Fibroblast of skin of scalp (primary cell): ENCODE measurements around the gene CYP46A1.

ENCODE experiments used
- DNase-seq: peaks from one replicate; pipeline ENCODE4 v3.0.0-alpha.2; 2013

Gene CYP46A1

DNA sequence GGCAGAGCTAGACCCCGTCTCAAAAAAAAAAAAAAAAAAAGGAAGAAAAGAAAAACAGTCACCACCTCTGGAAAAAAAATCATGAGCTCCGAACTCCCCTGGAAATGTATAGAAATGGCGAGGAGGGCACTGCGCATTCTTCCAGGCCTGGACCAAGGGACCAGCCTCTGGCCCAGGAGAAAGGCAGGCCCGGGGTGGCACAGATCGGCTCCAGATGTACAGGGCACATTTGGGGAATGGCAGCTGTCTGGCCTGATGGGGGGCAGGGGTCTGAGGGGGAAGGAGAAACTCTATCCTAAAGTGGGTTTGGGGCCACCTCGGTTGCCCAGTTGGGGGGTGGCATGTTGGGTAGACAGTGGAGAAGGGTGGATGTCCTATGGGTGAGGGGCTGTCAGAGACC lies 63.1 kb downstream of the CYP46A1 start:
- no peak for DNase-seq

DNA sequence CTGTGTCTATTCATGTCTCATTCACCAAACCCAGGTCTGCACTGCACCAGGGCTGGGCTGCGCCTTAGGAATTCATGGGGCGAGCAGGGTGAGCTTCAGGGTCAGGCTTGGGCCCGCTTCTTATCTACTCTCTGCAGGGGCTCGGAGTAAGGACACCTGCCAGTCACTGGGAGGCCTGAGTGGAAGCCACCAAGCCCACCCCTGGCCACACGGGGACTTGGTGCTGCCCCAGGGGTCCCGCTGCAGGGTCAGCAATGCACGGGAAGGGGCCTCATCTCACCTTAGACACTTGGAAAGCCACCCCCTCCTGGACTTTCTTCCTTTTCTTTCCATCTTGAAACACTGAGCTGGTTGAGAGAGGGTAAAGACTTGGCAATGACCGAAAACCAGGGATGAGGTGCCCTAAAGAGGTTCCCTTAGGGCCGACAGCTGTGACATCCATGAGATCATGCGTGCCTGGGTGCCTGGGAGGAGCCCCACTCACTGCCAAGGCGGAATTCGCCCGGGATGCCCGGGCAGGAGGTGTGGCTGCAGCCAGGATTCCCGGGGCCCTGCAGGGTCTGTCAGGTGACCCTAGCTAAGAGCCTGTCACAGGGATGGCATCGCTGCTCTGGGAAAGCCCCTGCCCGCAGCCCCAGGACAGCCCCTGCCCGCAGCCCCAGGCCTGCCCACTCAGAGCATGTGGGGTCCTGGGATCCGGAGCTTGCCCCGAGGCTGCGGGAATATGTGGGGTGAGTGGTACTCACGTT lies 63.7 kb downstream of the CYP46A1 start:
- DNase-seq = no peak

DNA sequence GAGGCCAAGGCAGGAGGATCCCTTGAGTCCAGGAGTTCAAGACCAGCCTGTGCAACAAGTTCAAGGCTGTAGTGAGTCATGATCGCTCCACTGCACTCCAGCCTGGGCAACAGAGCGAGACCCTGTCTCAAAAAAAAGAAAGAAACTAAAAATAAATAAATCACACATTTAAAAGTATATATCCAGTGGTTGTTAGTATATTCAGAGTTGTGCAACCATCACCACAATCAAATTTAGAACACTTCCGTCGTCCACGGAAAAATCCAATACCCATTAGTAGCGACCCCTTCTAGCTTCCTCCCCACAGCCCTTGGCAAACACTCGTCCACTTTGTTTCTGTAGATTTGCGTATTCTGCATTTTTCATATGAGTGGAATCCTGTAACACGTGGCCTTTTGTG lies 64.4 kb downstream of the CYP46A1 start:
- no peak for DNase-seq

DNA sequence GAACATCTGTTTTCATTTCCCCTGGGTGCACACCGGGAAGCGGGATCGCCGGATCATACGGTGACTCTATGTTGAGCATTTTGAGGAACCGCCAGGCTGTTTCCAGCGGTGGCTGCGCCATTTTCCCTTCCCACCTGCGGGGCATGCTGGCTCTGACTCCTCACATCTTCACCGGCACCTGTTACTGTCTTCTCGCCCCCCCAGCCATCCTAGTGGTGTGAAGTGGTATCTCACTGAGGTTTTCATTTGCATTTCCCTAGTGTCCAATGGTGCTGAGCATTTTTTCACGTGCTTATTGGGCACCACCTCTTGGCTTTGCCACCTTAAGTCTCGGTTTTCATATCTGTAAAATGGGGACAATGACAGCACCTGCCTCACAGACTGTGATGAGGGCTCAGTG lies 65.0 kb downstream of the CYP46A1 start:
- DNase-seq = no peak

DNA sequence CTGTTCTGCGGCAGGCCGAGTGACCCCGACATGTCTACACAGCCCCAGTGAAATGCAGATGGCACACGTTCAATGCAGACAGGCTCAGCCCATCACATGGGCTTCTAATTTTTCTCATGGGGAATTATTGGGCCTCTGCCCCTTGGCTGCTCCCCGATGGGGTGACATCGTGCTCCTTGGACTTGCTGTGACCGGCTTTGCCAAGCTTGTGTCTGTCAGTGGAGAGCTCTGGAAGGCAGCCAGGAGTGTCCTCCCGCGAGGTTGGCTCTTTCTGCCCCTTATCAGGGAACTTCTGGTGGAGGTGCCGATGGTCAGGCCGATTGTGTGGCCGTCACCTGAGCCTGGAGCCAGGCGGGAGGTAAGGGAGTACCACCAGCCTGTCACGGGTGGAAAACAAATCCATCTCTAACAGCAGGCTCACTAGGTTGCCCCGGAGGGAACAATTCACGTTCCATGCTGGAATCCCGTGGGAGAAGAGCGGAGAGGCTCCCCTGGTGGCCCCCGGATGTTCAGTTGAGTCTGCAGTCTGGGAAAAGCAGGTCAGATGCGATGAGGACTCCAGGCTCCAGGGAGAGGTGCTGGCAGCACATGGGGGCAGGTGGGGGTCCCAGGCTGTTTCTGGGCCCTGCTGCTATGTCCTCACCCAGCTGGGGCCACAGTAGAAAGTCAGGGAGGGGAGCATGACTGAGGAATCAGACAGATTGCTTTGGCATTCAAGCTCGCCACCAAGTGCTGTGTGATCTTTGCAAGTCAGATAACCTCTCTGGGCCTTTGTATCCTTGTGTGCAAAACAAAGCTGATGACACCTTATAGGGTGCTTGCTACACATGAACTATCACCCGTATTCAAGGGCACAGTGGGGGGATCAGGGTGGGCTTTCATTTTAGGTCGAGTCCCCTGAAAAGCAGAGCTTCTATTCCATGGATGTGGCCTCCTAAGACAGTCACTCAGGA lies 65.9 kb downstream of the CYP46A1 start:
- DNase-seq = no peak

DNA sequence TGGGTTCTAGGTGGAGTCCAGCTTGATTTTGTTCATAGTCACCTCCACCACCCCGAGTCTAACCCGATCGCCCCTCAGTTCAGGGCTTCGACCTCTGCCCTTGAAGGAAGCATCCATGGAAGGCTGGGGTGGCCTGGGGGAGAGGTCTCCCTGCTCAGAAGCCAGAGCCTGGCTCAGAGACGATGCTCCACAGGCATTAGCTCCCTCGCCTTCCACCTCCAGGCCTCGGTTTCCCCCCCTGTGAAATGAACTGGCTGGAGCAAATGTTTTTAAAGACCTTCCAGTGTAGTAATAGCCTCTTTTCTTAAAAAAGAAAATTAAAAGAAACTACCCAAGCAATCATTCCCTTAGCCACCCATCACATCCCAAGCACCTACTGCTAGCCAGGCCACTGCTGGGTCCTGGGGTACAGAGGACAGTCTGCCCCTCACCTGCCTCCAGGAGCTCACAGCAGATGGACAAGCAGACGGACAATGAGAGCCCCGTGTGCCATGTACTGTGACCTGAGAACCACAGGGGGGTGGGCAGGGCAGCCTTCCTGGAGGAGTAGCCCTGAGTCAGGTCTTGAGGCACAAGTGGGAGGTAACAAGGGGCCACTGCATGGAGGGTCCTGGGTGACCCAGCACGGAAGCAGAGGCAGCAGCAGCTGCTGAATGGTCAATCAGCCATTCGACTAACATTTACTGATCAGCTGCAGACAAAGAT lies 66.8 kb downstream of the CYP46A1 start:
- DNase-seq = no peak

DNA sequence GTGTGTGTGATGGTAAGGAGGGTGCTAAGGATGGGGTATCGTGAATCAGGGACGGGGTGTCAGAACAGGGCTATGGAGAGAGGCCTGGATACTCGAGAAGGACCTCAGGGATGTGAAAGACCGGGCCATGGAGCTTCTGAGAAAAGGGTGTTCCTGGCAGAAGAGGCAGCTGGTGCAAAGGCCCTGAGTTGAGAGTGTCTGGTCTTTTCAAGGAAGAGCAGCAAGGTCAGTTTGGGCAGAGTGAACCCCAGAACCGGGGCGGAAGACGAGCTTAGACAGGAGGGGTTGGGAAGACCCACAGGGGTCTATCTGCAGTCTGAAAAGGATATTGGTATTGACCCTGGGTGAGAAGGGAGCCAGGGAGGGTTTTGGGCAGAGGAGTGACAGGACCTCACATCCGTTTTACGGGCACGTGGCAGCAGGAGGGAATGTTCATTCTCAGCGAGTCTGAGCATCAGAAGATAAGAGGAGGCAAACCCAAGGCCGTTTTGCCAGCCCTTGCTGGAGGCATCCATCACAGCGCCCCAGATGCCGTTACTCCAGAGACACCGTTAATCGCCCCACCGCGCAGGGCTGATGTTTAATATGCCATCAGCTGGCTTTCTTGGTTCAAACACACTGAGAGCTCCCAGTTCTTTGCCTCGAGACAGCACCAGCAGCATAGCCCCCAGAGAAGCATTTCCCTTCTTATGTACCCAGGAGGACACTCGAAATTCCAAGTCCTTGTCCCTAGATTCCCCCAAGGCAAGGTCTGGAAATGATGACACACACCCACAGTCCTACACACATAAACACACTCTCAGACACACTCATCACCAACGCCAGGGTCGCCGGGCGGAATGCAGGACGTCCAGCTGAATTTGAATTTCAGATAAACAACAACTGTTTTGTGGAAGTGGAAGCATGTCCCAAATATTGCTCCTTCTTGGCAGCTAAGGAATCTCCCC lies 67.7 kb downstream of the CYP46A1 start:
- peak; percentile 63 for DNase-seq

DNA sequence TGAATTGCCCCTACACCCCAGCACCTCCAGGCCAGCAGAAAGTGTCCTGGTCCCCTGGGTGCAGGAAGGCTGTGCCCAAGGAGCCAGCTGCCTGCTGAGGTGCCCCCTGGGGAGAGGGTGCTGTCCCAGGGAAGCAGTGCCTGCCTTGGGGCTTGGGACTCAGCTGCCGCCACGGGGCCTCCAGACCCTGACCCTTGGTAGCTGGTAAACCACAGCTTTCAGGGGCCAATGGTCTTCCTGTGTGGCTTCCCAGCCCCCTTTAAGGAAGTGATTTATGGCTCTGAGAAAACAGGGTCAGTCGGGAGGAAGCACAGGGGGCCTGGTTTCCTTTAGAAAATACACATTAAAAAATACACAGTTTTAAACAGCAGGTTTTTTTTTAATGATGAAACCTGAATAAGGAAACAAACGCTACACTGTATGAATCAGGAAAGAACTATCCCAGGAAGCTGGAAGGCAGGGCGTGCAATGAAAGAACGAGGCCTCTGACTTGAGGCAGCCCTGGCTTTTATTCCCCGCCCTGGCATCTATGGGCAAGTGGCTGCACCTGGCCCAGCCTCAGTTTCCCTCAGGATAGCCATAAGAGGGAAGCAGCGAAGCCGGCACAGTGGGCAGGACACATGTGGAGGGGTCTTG lies 68.5 kb downstream of the CYP46A1 start:
- DNase-seq = peak; percentile 79

DNA sequence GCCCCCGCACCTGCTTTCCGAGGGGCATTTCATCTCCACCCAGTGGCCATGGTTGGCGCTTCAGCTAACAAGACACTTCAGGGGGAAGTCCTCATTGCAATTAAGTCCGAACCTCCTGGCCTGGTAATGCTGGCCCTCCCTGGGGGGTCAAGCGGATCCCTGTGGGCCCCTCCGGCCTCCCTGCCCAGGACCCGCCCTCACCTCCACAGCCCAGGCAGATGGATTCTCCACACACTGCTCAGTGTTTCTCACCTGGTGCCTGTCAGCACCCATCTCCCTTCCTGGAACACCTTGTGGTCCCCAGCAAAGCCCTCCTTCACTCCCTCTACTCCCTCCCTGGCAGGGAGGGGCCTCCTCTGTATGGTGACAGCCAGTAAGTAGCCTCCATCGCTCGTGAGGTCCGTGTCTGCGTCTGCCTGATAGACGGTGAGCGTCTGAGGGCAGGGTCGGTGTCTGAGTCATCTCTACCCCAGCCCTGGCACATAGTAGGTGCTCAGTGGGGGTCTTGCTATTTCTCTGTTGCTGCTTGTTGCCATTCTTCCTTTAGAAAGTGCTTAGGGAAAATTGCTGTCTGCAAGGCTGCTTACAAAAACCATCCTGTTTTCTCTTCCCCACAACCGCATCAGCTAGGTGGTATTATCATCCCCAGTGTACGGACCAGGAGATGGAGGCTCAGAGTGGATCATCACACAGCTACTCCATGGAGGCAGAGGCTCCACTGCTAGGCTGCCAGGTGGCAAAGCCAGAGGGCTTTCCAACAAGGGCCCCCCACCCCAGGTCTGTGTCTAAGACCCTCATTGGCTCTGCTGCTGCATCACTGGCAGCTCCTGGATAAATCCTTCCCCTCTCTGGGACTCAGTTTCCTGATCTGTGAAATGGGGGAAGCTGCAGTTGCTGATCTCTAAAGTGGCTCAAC lies 69.4 kb downstream of the CYP46A1 start:
- no peak for DNase-seq

DNA sequence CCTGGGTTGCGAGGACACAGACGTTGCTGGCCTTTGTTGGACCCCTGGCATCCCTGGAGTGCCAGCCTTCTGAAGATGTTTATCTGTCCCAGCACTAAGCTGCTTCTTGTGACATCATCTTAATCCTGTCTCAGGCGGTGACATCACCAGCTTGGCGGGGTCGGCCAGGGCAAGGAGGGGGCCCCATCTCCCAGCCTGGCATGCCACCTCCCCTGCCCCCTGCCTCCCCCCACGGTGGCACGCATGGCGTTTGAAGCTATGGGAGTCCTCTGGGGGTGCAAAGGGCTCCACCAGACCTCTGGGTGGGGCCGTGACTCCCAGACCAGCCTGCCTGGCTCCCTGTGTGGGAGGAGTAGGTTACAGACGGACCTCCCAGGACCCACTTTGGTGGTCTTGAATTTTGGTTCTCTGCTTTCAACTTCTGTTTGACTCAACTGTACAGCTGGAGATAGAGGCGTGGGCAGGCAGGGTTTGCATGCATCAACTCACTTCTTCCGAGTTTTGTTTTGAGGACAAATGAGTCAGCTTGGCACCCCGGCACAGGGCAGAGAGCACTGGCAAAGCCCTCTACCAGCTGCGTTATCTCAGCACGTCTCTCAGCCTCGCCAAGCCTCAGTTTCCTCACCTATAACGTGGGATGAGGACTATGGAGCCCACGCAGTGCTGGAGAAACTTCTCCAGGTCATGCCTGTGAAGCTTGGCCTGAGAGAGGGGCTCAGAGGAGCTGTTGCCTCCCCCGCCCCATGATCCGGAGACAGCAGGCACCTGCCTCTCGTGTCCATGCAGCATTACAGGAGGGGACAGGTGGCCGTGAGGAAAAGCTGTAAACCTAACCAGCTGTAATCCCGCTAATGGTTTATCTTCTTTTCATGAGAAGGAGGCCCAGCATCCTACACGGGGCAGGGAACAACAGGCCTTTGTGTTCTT lies 70.3 kb downstream of the CYP46A1 start:
- peak; percentile 35 for DNase-seq

DNA sequence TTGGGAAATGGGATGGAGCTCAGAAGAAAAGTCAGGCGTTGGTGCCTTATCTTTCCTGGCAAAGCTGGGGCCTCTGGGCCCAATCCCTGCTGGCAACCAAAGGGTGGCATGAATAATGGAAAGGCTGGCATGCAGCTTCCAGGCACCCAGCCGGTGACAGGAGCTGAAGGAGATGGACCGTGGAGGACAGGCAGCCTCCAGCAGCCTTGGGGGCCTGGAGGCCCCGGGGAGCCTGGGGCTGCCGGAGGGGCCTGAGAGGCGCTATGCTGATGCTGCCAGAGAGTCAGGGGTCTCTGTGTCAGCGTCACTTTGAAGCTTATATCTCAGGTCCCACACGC lies 70.9 kb downstream of the CYP46A1 start:
- no peak for DNase-seq

DNA sequence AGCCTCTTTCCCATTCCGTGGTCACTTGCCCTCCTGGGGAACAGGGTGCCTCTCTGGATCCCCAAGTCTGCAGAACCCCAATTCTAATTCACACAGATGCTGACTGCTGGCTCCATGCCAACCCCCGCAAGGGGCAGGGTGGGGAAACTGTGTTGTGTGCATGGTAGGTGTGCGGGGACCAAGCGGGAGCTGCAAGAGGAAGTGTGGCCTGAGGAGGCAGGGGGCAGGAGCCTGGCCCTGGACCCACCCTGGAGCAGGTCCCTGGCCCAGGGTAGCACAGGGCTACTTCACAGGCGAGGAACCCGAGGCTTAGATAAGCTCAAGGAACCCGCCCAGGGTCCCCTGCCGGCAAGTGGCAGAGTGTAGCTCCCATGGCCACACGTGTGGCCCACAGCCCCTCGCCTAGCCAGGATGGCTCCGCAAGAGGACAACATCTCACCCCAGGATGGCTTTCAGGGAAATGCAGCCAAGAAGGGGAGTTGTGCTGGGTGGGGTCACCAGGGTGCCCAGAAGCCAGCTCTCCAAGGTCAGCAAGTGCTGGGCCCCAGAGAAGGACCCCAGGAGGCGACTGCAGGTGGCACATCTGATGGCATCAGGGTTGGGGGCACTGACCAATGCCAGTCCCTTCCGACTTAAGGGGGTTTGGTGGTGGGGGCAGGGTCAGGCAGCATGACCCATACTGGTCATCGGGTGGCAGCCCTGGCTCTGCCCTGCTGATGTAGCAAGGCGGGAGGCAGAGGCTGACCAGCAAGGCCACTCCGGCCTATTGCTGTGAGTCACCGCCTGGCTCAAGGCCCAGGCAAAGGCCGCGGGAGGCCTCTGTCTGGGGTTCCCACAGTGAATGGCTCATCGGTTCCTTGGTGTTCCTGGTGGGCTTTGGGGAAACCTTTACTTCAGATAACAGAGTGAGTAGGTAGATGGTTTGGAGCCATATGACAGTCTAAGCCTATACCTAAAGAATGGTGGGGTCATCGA lies 71.8 kb downstream of the CYP46A1 start:
- peak; percentile 86 for DNase-seq

DNA sequence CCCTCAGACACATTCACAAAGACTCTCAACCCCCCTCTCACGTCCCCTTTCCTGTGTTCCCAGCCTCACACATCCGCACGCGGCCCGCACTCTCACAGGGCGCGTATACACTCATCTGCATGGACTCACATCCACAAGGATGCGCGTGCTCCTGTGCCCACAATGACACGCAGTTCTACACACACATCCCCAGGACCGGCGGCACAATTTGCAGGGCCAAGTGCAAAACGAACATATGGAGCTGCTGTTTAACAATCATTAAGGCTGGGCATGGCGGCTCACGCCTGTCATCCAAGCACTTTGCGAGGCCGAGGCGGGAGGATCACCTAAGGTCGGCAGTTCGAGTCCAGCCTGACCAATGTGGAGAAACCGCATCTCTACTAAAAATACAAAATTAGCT lies 72.7 kb downstream of the CYP46A1 start:
- DNase-seq = no peak

DNA sequence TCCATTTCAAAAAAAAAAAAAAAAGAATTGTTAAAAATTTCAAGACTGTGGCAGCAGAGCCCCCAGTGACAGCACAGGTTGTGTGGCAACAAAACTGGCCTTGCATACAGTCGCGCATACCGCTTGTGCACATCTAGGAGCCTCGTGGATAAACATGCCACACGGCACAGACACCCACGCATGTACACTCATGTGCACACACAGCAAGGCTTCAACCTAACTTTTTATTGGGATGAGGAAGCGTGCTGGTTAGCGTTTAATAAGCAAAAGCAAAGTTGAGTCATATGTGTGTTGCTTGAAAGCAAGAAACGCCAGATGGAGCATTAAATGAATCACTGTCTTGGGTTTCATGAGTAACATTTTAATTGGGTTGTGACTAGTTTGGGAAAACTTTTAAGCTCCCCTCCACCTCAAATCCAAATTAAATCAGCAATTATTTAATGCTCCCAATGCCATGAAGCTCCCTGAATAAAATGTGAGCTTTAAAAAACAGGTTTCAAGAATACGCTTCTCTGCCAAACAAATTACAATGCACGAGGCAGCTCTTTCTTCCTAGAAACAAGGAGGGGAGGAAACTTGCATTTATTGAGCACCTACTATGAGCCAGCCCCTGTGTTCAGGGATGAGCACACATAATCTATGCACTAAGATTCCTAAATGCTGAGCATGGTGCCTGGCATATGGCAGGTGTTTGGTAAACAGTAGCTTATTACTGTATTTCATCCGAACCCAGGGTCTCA lies 73.4 kb downstream of the CYP46A1 start:
- DNase-seq = peak; percentile 92

DNA sequence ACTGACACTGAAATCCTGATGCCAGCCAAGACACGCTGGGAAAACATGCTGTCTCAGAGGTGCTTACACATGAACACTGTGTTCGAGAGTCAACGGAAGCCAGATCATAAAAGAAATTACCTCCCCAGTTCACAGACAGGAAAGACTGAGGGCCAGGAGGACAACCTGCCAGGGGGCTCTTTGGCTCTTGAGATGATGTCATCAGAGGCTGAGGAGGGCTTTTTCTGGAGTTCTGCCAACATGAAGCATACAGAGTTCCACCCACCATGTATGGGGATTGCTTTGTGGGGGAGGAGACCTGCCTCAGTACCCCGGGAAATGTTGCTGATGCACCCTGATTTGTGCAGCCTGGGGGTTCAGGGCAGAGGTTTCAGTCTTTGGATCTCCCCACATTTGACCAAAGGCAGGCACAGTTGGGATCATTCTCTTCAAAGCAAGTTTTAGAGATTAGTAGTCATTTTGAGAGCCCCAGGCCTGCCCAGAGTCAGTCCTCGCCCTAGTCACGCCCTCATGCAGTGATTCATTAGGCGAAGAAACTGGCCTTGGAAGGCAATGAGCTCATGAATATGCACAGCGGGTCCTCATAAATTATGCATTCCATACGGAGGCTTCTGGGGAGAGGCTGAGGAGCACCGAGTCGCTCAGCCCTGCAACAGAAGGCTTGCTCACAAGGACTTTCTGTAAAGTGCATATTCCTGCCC lies 74.2 kb downstream of the CYP46A1 start:
- peak; percentile 97 for DNase-seq

DNA sequence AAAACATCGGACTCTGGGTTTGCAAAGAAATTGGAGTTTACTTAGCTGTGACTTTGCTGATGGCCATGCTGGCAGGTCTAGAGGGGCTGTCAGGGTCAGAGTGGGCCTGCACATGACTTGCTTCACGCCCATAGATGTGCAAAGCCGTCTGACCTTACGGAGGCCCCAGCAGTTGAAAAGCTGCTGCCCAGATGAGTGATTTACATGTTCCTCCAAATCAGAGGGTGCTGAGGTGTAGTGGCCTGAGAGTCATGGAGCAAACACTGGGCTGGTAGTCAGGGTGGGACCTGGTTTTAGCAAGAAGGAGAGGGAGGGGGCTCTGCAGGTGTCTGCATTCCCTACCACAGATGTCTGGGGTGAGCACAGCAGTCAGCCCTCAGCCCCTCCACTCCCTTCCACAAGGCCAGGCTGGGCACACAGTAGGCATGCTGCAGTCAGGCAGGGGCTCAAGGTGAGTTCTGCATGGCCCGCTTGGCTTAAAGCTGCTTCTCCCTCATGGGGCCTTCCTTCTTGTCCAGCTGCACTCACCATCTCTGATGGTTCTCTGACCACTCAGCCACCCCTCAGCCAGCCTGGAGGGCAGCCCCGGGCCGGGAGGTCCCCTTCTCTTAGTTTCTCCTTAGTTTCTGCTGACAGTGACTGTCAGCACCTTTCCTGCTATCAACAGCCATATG lies 74.9 kb downstream of the CYP46A1 start:
- DNase-seq = no peak
